Measurements from ENCODE around the gene NLRC3. TPM values are rescaled to one million over a fixed set of nuclear protein-coding genes. Genes with fewer than 3 reads are reported as not detected.
"Not testable (repeated sequence)": the region's sequence is repeated elsewhere in the genome, so short reads cannot be mapped to it uniquely, and the experiment has no call there.

Gene NLRC3
- total RNA-seq, 2 donors from 2014 or later = 71.7 to 76.7 TPM

DNA sequence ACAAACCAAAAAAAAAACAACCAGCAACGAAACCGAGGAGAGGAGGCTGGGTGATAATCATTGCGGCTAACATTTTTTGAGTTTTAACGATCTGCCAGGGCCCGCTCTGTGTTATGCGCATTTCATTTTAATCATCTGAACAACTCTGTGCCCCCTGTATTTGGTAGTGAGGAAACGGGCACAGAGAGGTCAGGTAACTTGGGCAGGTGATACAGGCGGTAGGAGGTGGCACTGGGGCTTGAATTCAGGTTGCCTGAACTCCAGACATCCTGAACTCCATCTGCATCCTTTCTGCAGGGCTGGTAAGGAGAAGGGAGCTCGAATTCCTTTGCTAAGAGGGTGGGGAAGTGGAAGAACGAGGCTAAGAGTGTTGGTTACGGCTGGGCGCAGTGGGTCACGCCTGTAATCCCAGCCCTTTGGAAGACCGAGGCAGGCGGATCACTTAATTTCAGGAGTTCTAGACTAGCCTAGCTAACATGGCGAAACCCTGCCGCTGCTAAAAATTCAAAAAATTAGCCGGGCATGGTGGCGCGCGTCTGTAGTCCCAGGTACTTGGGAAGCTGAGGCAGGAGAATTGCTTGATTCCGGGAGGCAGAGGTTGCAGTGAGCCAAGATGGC lies 75.3 kb downstream of the NLRC3 start:
- peaks cover 36% of the 10 kb centered on the region for H3K4me1 Mint-ChIP-seq
- H3K9me3 ChIP-seq (ENCODE audit: control insufficient read depth, low read length, poor library complexity, severe bottlenecking) = no peaks in the 10 kb centered on the region
- peaks cover 2% of the 10 kb centered on the region for H3K36me3 Mint-ChIP-seq (ENCODE audit: low read depth)
- DNase-seq = no peak
- ATAC-seq = no peak
- H3K4me3 Mint-ChIP-seq = peak overlapping the region; percentile 87
- no peaks in the 10 kb centered on the region for H3K27me3 Mint-ChIP-seq
- H3K27ac Mint-ChIP-seq = peak overlapping the region; percentile 98

DNA sequence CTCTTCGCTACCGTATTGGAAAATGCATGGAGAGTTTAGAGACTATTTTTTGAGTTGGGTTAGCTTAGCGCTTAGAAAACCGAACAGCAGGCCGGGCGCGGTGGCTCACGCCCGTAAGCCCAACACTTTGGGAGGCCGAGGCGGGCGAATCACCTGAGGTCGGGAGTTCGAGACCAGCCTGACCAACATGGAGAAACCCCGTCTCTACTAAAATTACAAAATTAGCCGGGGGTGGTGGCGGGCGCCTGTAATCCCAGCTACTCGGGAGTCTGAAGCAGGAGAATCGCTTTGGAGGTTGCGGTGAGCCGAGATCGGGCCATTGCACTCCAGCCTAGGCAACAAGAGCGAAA lies 75.8 kb downstream of the NLRC3 start:
- ATAC-seq; H3K9me3 ChIP-seq (ENCODE audit: control insufficient read depth, low read length, poor library complexity, severe bottlenecking); DNase-seq; H3K27me3 Mint-ChIP-seq; H3K36me3 Mint-ChIP-seq (ENCODE audit: low read depth): not testable (repeated sequence)
- peak overlapping the region; percentile 98 for H3K27ac Mint-ChIP-seq
- peak overlapping the region; percentile 87 for H3K4me3 Mint-ChIP-seq
- H3K4me1 Mint-ChIP-seq = peaks cover 36% of the 10 kb centered on the region

DNA sequence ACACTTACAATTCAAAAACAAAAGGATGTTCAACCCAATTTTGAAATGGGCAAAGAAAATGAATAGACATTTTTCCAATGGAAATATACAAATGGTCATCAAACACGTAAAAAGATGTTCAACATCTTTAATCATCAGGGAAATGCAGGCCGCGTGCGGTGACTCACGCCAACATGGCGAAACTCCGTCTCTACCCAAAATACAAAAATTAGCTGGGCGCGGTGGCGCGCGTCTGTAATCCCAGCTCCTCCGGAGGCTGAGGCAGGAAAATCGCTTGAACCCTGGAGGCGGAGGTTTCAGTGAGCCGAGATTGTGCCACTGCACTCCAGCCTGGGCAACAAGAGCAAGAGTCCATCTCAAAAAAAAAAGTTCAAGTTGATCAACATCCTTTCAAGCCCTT lies 78.2 kb downstream of the NLRC3 start:
- H3K9me3 ChIP-seq (ENCODE audit: control insufficient read depth, low read length, poor library complexity, severe bottlenecking) = no peaks in the 10 kb centered on the region
- Mint-ChIP-seq H3K4me3 (peak overlapping the region; percentile 28), H3K27ac (peak overlapping the region; percentile 48), H3K27me3 (no peaks in the 10 kb centered on the region), H3K36me3 (ENCODE audit: low read depth) (no peaks in the 10 kb centered on the region), H3K4me1 (peaks cover 23% of the 10 kb centered on the region)
- ATAC-seq = no peak
- no peak for DNase-seq

GRCh38 chr16:3497771-3498170 lies 79.4 kb downstream of the NLRC3 start:
- DNase-seq (no peak), ATAC-seq (no peak)
- Mint-ChIP-seq H3K27me3 (no peaks in the 10 kb centered on the region), H3K4me1 (peaks cover 18% of the 10 kb centered on the region), H3K36me3 (ENCODE audit: low read depth) (no peaks in the 10 kb centered on the region), H3K4me3 (no peak overlapping the region), H3K27ac (no peak overlapping the region)
- no peaks in the 10 kb centered on the region for H3K9me3 ChIP-seq (ENCODE audit: control insufficient read depth, low read length, poor library complexity, severe bottlenecking)

DNA sequence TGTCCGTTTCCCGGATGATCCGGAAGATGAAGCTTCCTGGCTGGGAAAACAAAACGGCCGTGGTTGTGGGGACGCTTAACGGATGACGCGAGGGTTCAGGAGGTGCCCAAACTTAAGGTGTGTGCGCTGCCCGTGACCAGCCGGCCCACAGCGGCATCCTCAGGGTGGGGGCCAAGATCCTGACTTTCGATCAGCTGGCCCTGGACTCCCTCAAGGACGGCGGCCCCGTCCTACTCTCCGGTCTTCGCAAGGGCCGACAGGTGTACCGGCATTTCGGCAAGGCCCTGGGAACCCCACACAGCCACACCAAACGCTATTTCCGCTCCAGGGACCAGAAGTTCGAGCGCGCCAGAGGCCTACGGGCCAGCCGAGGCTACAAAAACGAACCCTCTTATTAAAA lies 80.8 kb downstream of the NLRC3 start:
- peaks cover 12% of the 10 kb centered on the region for H3K4me1 Mint-ChIP-seq
- H3K4me3 Mint-ChIP-seq = no peak overlapping the region
- no peak overlapping the region for H3K27ac Mint-ChIP-seq
- no peaks in the 10 kb centered on the region for H3K36me3 Mint-ChIP-seq (ENCODE audit: low read depth)
- H3K9me3 ChIP-seq (ENCODE audit: control insufficient read depth, low read length, poor library complexity, severe bottlenecking) = no peaks in the 10 kb centered on the region
- ATAC-seq (no peak), DNase-seq (no peak)
- no peaks in the 10 kb centered on the region for H3K27me3 Mint-ChIP-seq

DNA sequence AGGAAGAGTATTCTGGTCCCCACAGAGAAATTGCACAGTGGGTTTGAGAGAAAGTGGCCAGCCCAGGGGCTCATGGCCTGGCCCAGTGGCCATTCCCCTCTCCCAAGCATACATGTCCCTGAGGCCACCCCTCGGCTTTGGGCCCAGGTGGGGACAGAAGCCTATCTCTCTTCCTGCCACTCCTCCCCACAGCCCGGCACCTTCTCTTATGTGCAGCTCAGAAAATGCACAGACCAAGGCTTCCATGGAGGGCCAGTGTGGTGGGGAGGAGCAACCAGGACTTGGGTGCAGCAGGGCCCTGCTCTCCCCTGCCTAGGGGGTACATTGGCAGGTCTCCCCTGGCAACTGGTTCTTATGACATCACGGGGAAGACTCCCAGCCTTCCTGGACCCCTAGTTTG lies 82.0 kb downstream of the NLRC3 start, which contains the start of gene C16orf90:
Gene C16orf90 (minus strand): TSS at position 314 of the 400 bp plus-strand sequence. CDS start 68 bp downstream, at position 246.
- peaks cover 5% of the 10 kb centered on the region for H3K4me1 Mint-ChIP-seq
- ATAC-seq (no peak), DNase-seq (no peak)
- H3K36me3 Mint-ChIP-seq (ENCODE audit: low read depth) = no peaks in the 10 kb centered on the region
- H3K4me3 Mint-ChIP-seq = no peak within 1 kb of the TSS
- no peaks in the 10 kb centered on the region for H3K9me3 ChIP-seq (ENCODE audit: control insufficient read depth, low read length, poor library complexity, severe bottlenecking)
- no peaks in the 10 kb centered on the region for H3K27me3 Mint-ChIP-seq
- H3K27ac Mint-ChIP-seq = no peak within 1 kb of the TSS

GRCh38 chr16:3494386-3494973 lies 82.7 kb downstream of the NLRC3 start:
- no peaks in the 10 kb centered on the region for H3K36me3 Mint-ChIP-seq (ENCODE audit: low read depth)
- no peaks in the 10 kb centered on the region for H3K27me3 Mint-ChIP-seq
- no peaks in the 10 kb centered on the region for H3K9me3 ChIP-seq (ENCODE audit: control insufficient read depth, low read length, poor library complexity, severe bottlenecking)
- no peak overlapping the region for H3K27ac Mint-ChIP-seq
- no peak for ATAC-seq
- no peak for DNase-seq
- peaks cover 4% of the 10 kb centered on the region for H3K4me1 Mint-ChIP-seq
- H3K4me3 Mint-ChIP-seq = no peak overlapping the region

- Mint-ChIP-seq H3K4me3 (no peak overlapping the region), H3K36me3 (ENCODE audit: low read depth) (no peaks in the 10 kb centered on the region), H3K27me3 (no peaks in the 10 kb centered on the region), H3K27ac (no peak overlapping the region), H3K4me1 (peaks cover 2% of the 10 kb centered on the region)
- no peaks in the 10 kb centered on the region for H3K9me3 ChIP-seq (ENCODE audit: control insufficient read depth, low read length, poor library complexity, severe bottlenecking)
- DNase-seq = no peak
- no peak for ATAC-seq
These were observed 84.8 kb downstream of the NLRC3 start for GRCh38 chr16:3492356-3492755.

GRCh38 chr16:3490911-3491629 lies 86.1 kb downstream of the NLRC3 start:
- peak overlapping the region; percentile 66 for H3K27ac Mint-ChIP-seq
- no peak overlapping the region for H3K4me3 Mint-ChIP-seq
- DNase-seq (no peak), ATAC-seq (no peak)
- peaks cover 2% of the 10 kb centered on the region for H3K4me1 Mint-ChIP-seq
- H3K27me3 Mint-ChIP-seq = no peaks in the 10 kb centered on the region
- no peaks in the 10 kb centered on the region for H3K9me3 ChIP-seq (ENCODE audit: control insufficient read depth, low read length, poor library complexity, severe bottlenecking)
- no peaks in the 10 kb centered on the region for H3K36me3 Mint-ChIP-seq (ENCODE audit: low read depth)

Other genes with a start within 250 kb of the NLRC3 start
- gene OR2C1, start 221.5 kb downstream of the NLRC3 start, total RNA-seq = not detected
- gene ZSCAN32, start 176.4 kb downstream of the NLRC3 start, total RNA-seq = 1 to 10 TPM; 5.9 to 6.3 TPM
- 1 to 10 TPM; 4.4 to 5.4 TPM for gene ZNF174, start 176.2 kb downstream of the NLRC3 start, total RNA-seq
- gene ZNF597, start 133.9 kb downstream of the NLRC3 start, total RNA-seq = 1 to 10 TPM; 3.0 to 3.2 TPM
- gene NAA60, start 133.7 kb downstream of the NLRC3 start, total RNA-seq = 10 to 100 TPM; 34.8 to 44.5 TPM
- not detected for gene C16orf90, start 81.9 kb downstream of the NLRC3 start, total RNA-seq
- gene CLUAP1, start 76.4 kb downstream of the NLRC3 start, total RNA-seq = 10 to 100 TPM; 10.7 to 19.0 TPM
- gene SLX4, start 34.2 kb upstream of the NLRC3 start, total RNA-seq = 1 to 10 TPM; 5.6 TPM
- gene DNASE1, start 77.3 kb upstream of the NLRC3 start, total RNA-seq = 10 to 100 TPM; 19.6 to 21.5 TPM
- gene TRAP1, start 140.1 kb upstream of the NLRC3 start, total RNA-seq = 10 to 100 TPM; 77.2 to 80.4 TPM